SK-N-SH (cell line): ENCODE results near the gene RNF180. TPM values are rescaled to one million over a fixed set of nuclear protein-coding genes. Genes with fewer than 3 reads are reported as not detected.
"Not testable (repeated sequence)": the region's sequence is repeated elsewhere in the genome, so short reads cannot be mapped to it uniquely, and the experiment has no call there.

Experiments used
- CTCF ChIA-PET: fragments of 300-600, 350-600 bp; formaldehyde crosslinking; extraction: SDS; loops from one replicate; lab custom pipeline; 2021; lab: Yijun Ruan, JAX
- POLR2A ChIA-PET: fragments of 350-600 bp; sonication (Branson Sonifier 250); formaldehyde crosslinking; extraction: SDS; loops from one replicate; lab custom pipeline; 2020; ENCODE audit warnings: antibody characterized with exemption, inconsistent platforms; lab: Yijun Ruan, JAX
- DNase-seq: peaks from one replicate; pipeline ENCODE4 v3.0.0; 2012
- H2AFZ ChIP-seq: fragments of 200-600 bp; sonication (generic); 2 replicates; pipeline ENCODE4 v1.8.1; 2016; ENCODE audit warnings: antibody characterized with exemption, mild to moderate bottlenecking, low read depth
- H3F3A ChIP-seq: fragments of 200-600 bp; sonication (generic); replicated peaks from 2 replicates; pipeline ENCODE3; 2016; ENCODE audit warnings: antibody characterized with exemption, mild to moderate bottlenecking; ENCODE audit not compliant: insufficient read depth
- H3K27ac ChIP-seq, 2 experiments: fragments of 200-500 bp in 1 of 2; fragments of 200-600 bp in 1 of 2; sonication (Bioruptor generic) in 1 of 2; sonication (generic), shearing (Covaris generic) in 1 of 2; 2 replicates each; pipeline versions ENCODE4 v1.5.1 to v1.6.1; 2014 to 2016; ENCODE audit warnings: low read depth in 2 of 2, inconsistent platforms in 1 of 2, low read length in 1 of 2, mild to moderate bottlenecking in 1 of 2, mixed read lengths in 1 of 2
- H3K27me3 ChIP-seq: fragments of 200-600 bp; sonication (generic), shearing (Covaris generic); 2 replicates; pipeline ENCODE4 v1.6.1; 2016; ENCODE audit warnings: mixed run types; ENCODE audit not compliant: insufficient read depth
- H3K36me3 ChIP-seq, 2 experiments: fragments of 200-500 bp in 1 of 2; fragments of 200-600 bp in 1 of 2; sonication (Bioruptor generic) in 1 of 2; sonication (generic) in 1 of 2; replicated peaks in 1 of 2; 2 replicates each; pipeline versions ENCODE3 to v1.5.1; 2014 to 2016; ENCODE audit warnings: low read length in 1 of 2, mild to moderate bottlenecking in 1 of 2; ENCODE audit not compliant: insufficient read depth in 2 of 2, control insufficient read depth in 1 of 2
- H3K4me1 ChIP-seq, 2 experiments: fragments of 200-500 bp in 1 of 2; fragments of 200-600 bp in 1 of 2; sonication (Bioruptor generic) in 1 of 2; sonication (generic), shearing (Covaris generic) in 1 of 2; 2 replicates each; pipeline versions ENCODE4 v1.5.1 to v1.6.1; 2014 to 2016; ENCODE audit warnings: low read depth in 1 of 2, low read length in 1 of 2, mixed run types in 1 of 2; ENCODE audit not compliant: insufficient read depth in 2 of 2, control insufficient read depth in 1 of 2
- H3K4me2 ChIP-seq: fragments of 200-600 bp; sonication (generic), shearing (Covaris generic); 2 replicates; pipeline ENCODE4 v1.6.1; 2017; ENCODE audit warnings: mixed run types
- H3K4me3 ChIP-seq, 2 experiments: fragments of 200-500 bp in 1 of 2; fragments of 200-600 bp in 1 of 2; sonication (Bioruptor generic) in 1 of 2; sonication (generic), shearing (Covaris generic) in 1 of 2; 2 replicates each; pipeline versions ENCODE4 v1.5.1 to v1.8.1; 2014 to 2016; ENCODE audit warnings: low read depth in 2 of 2, inconsistent platforms in 1 of 2, low read length in 1 of 2, mild to moderate bottlenecking in 1 of 2, mixed read lengths in 1 of 2, moderate library complexity in 1 of 2
- H3K79me2 ChIP-seq: fragments of 200-600 bp; sonication (generic); 2 replicates; pipeline ENCODE4 v1.8.1; 2017; ENCODE audit warnings: mild to moderate bottlenecking; ENCODE audit not compliant: insufficient read depth
- H3K9ac ChIP-seq: fragments of 200-600 bp; sonication (generic); 2 replicates; pipeline ENCODE4 v1.6.1; 2017; ENCODE audit warnings: mixed run types
- H3K9me2 ChIP-seq: fragments of 200-600 bp; sonication (generic); 2 replicates; pipeline ENCODE4 v1.6.1; 2017; ENCODE audit warnings: mixed run types
- H3K9me3 ChIP-seq: fragments of 200-600 bp; sonication (generic); 2 replicates; pipeline ENCODE4 v1.6.1; 2017; ENCODE audit warnings: mixed run types, mild to moderate bottlenecking, moderate library complexity
- H4K20me1 ChIP-seq: fragments of 200-600 bp; sonication (generic); 2 replicates; pipeline ENCODE4 v1.6.1; 2017; ENCODE audit warnings: mild to moderate bottlenecking, mixed run types; ENCODE audit not compliant: insufficient read depth
- FOSL2 ChIP-seq: IDR thresholded peaks from 2 replicates; pipeline ENCODE4 v1.4.0; 2012; ENCODE audit warnings: low read depth, mild to moderate bottlenecking, moderate library complexity, borderline replicate concordance
- FOXJ3 ChIP-seq: sonication (generic); formaldehyde crosslinking; IDR thresholded peaks from 2 replicates; pipeline ENCODE4 v1.5.1; 2020; ENCODE audit warnings: mild to moderate bottlenecking, missing genetic modification reagents
- GABPA ChIP-seq: IDR thresholded peaks from 2 replicates; pipeline ENCODE4 v1.4.0; 2012; ENCODE audit warnings: low read depth, mild to moderate bottlenecking
- MEF2A ChIP-seq: IDR thresholded peaks from 2 replicates; pipeline ENCODE4 v1.4.0; 2012; ENCODE audit warnings: low read depth, borderline replicate concordance
- NFIC ChIP-seq: IDR thresholded peaks from 2 replicates; pipeline ENCODE4 v1.4.0; 2012; ENCODE audit warnings: borderline replicate concordance
- POLR2AphosphoS5 ChIP-seq: IDR thresholded peaks from 2 replicates; pipeline ENCODE4 v1.6.1; 2012; ENCODE audit warnings: low read depth, low read length
- RXRA ChIP-seq: IDR thresholded peaks from 2 replicates; pipeline ENCODE4 v1.4.0; 2012; ENCODE audit warnings: low read depth, mild to moderate bottlenecking, borderline replicate concordance
- SIN3A ChIP-seq: IDR thresholded peaks from 2 replicates; pipeline ENCODE4 v1.6.1; 2012; ENCODE audit warnings: low read depth, mild to moderate bottlenecking, low read length, moderate library complexity, borderline replicate concordance
- TCF12 ChIP-seq: IDR thresholded peaks from 2 replicates; pipeline ENCODE4 v1.4.0; 2012
- WGBS: methylation state at CpG from one replicate; pipeline ENCODE4 v1.1.6; 2017; ENCODE audit warnings: low lambda C conversion rate; 5-methylcytosine and 5-hydroxymethylcytosine counted together
- polyA plus RNA-seq, 3 experiments: library from polyadenylated mRNA; depleted of rRNA; stranded (reverse); fragments of >200 nt; gene quantifications; 2 replicates each; pipeline ENCODE4 v1.2.3, GENCODE V29; 2012
- TF ChIP-seq, protein P1 (sequence below): fragments of 150-350 bp; IDR thresholded peaks from 2 replicates; pipeline ENCODE4 v1.6.1; 2016; ENCODE audit warnings: mild to moderate bottlenecking, low read depth, low read length
- TF ChIP-seq, protein P2 (sequence below): IDR thresholded peaks from 2 replicates; pipeline ENCODE4 v1.6.1; 2012; ENCODE audit warnings: mild to moderate bottlenecking, low read depth, low read length, moderate library complexity

Gene RNF180
- polyA plus RNA-seq, 1 of the 3 experiments (the other 2 are of a cell fraction): 0.02 TPM

DNA sequence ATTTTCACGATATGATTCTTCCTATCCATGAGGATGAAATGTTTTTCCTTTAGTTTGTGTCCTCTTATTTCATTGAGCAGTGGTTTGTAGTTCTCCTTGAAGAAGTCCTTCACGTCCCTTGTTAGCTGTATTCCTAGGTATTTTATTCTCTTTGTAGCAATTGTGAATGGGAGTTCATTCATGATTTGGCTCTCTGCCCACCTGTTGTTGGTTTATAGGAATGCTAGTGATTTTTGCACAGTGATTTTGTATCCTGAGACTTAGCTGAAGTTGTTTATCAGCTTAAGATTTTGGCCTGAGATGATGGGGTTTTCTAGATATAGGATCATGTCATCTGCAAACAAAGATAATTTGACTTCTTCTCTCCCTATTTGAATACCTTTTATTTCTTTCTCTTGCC, 122.9 kb downstream of the RNF180 start:
- CTCF ChIA-PET, H3K9me3 ChIP-seq, H3K9me2 ChIP-seq, H3K4me1 ChIP-seq, H3K36me3 ChIP-seq, H3K79me2 ChIP-seq, H3K4me3 ChIP-seq, H3K9ac ChIP-seq, DNase-seq, H3F3A ChIP-seq, H3K27ac ChIP-seq, H2AFZ ChIP-seq, H4K20me1 ChIP-seq, POLR2A ChIA-PET, H3K4me2 ChIP-seq, H3K27me3 ChIP-seq: not testable (repeated sequence)
- 15% methylated on average over 2 of the region's 2 CpGs for WGBS

DNA sequence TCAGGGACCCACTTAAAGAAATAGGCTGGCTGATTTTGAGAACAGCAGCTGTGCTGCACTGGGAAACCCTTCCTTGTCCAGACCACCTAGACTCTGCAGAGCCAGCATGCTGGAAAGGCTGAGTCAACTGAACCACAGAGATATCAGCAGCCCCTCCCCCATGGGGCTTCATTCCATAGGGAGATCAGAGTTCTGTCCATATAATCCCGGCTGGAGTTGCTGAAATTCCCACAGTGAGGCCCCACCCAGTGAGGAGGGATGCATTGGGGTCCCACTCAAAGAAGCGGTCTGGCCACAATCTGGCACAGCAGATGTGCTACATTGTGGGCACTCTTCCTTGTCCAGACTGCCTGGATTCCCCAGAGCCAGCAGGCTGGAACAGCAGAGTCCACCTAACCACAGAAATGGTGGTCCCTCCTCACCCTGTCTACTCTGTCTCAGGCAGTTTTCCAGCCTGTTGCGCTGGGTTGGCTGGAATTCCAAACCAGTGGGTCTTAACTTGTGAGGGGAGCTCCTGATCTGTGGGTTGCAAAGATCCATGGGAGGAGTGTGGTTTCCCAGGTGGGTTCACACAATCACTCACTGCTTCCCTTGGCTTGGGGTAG, 127.1 kb downstream of the RNF180 start:
- Histone ChIP-seq H4K20me1 (no peaks in the 10 kb centered on the region), H3K27me3 (no peaks in the 10 kb centered on the region), H3K4me3 (no peak overlapping the region), H3K4me1 (no peaks in the 10 kb centered on the region), H3K36me3 (no peaks in the 10 kb centered on the region), H3K79me2 (no peaks in the 10 kb centered on the region), H3K9ac (no peak overlapping the region), H3K9me2 (no peaks in the 10 kb centered on the region), H3F3A (no peaks in the 10 kb centered on the region), H3K4me2 (no peak overlapping the region), H3K27ac (no peak overlapping the region), H2AFZ (no peak overlapping the region), H3K9me3 (no peaks in the 10 kb centered on the region)
- DNase-seq: no peak
- 0% methylated on average over 1 of the region's 3 CpGs for WGBS
- ChIA-PET CTCF (no interaction called here), POLR2A (no interaction called here)
- TF ChIP-seq POLR2AphosphoS5 (no peak), RXRA (no peak), NFIC (no peak), SIN3A (no peak), GABPA (no peak), MEF2A (no peak), FOXJ3 (no peak), FOSL2 (no peak), TCF12 (no peak)
- TF ChIP-seq, protein P1, sequence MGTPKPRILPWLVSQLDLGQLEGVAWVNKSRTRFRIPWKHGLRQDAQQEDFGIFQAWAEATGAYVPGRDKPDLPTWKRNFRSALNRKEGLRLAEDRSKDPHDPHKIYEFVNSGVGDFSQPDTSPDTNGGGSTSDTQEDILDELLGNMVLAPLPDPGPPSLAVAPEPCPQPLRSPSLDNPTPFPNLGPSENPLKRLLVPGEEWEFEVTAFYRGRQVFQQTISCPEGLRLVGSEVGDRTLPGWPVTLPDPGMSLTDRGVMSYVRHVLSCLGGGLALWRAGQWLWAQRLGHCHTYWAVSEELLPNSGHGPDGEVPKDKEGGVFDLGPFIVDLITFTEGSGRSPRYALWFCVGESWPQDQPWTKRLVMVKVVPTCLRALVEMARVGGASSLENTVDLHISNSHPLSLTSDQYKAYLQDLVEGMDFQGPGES: no peak
- TF ChIP-seq, protein P2, sequence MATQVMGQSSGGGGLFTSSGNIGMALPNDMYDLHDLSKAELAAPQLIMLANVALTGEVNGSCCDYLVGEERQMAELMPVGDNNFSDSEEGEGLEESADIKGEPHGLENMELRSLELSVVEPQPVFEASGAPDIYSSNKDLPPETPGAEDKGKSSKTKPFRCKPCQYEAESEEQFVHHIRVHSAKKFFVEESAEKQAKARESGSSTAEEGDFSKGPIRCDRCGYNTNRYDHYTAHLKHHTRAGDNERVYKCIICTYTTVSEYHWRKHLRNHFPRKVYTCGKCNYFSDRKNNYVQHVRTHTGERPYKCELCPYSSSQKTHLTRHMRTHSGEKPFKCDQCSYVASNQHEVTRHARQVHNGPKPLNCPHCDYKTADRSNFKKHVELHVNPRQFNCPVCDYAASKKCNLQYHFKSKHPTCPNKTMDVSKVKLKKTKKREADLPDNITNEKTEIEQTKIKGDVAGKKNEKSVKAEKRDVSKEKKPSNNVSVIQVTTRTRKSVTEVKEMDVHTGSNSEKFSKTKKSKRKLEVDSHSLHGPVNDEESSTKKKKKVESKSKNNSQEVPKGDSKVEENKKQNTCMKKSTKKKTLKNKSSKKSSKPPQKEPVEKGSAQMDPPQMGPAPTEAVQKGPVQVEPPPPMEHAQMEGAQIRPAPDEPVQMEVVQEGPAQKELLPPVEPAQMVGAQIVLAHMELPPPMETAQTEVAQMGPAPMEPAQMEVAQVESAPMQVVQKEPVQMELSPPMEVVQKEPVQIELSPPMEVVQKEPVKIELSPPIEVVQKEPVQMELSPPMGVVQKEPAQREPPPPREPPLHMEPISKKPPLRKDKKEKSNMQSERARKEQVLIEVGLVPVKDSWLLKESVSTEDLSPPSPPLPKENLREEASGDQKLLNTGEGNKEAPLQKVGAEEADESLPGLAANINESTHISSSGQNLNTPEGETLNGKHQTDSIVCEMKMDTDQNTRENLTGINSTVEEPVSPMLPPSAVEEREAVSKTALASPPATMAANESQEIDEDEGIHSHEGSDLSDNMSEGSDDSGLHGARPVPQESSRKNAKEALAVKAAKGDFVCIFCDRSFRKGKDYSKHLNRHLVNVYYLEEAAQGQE: no peak
